ENCODE measurements around the gene ZNF594. TPM values are rescaled to one million over a fixed set of nuclear protein-coding genes. Genes with fewer than 3 reads are reported as not detected.

Gene ZNF594
- 4.6 and 5.7 TPM in 2 replicates for total RNA-seq

GRCh38 chr17:5191541-5192417 is at the start of gene ZNF594:
ZNF594 (minus strand) TSS chr17:5191868; CDS start chr17:5184256, 7,612 bp downstream.

GRCh38 chr17:5234645-5235576 is 43.2 kb upstream of the ZNF594 start, which contains the start of gene SCIMP:
SCIMP (minus strand) TSS chr17:5234860; CDS start chr17:5234755, 105 bp downstream.

Other genes with a start within 250 kb of the ZNF594 start
- gene PFN1, start 243.3 kb downstream of the ZNF594 start, total RNA-seq: 405 and 683 TPM in 2 replicates
- gene ENO3, start 240.7 kb downstream of the ZNF594 start, total RNA-seq: 3.3 and 3.4 TPM in 2 replicates
- 39.8 and 47.0 TPM in 2 replicates for gene SPAG7, start 224.1 kb downstream of the ZNF594 start, total RNA-seq
- 17.1 and 23.0 TPM in 2 replicates for gene CAMTA2, start 204.2 kb downstream of the ZNF594 start, total RNA-seq
- 0.23 and 0.46 TPM in 2 replicates for gene INCA1, start 194.3 kb downstream of the ZNF594 start, total RNA-seq
- 83.3 and 112 TPM in 2 replicates for gene KIF1C, start 193.9 kb downstream of the ZNF594 start, total RNA-seq
- 0.07 and 0.13 TPM in 2 replicates for gene SLC52A1, start 156.4 kb downstream of the ZNF594 start, total RNA-seq
- gene ZFP3, start 113.4 kb downstream of the ZNF594 start, total RNA-seq: 0.92 and 1.6 TPM in 2 replicates
- 4.1 and 5.1 TPM in 2 replicates for gene ZNF232, start 80.0 kb downstream of the ZNF594 start, total RNA-seq
- under 0.01 TPM in 1 of 2 replicates, not detected in the other for gene USP6, start 75.8 kb downstream of the ZNF594 start, total RNA-seq
- not detected in 2 replicates for gene SCIMP, start 43.0 kb upstream of the ZNF594 start, total RNA-seq
- 35.6 and 56.0 TPM in 2 replicates for gene RABEP1, start 90.4 kb upstream of the ZNF594 start, total RNA-seq
- gene NUP88, start 227.8 kb upstream of the ZNF594 start, total RNA-seq: 52.4 and 53.8 TPM in 2 replicates
- 24.7 and 26.5 TPM in 2 replicates for gene RPAIN, start 228.3 kb upstream of the ZNF594 start, total RNA-seq
- 92.9 and 119 TPM in 2 replicates for gene C1QBP, start 247.3 kb upstream of the ZNF594 start, total RNA-seq

Measured in smooth muscle cell of the pulmonary artery (primary cell).